Globus pallidus (tissue), 1 donor: Measurements from ENCODE around the gene TYW1.
"Not testable (repeated sequence)": the region's sequence is repeated elsewhere in the genome, so short reads cannot be mapped to it uniquely, and the experiment has no call there.

Source experiments
- DNase-seq: peaks from one replicate; pipeline ENCODE4 v3.0.0-alpha.2; 2015; ENCODE audit warnings: low spot score

The TYW1 gene

GRCh38 chr7:66996444-66997191 lies at the start of gene TYW1:
TSS of gene TYW1 (plus strand) at chr7:66996833. CDS start at chr7:66996979, 146 bp downstream.
- peak; percentile 99 for DNase-seq

GRCh38 chr7:66948480-66949109 lies 48.0 kb upstream of the TYW1 start:
- no peak for DNase-seq

- DNase-seq = no peak
These were observed 46.3 kb upstream of the TYW1 start for GRCh38 chr7:66950311-66950710.

- DNase-seq = peak; percentile 74
These were observed 45.9 kb upstream of the TYW1 start for GRCh38 chr7:66950763-66951162.

GRCh38 chr7:66952343-66953043 lies 44.1 kb upstream of the TYW1 start:
- DNase-seq = no peak

GRCh38 chr7:66953044-66953427 lies 43.6 kb upstream of the TYW1 start:
- DNase-seq = no peak

- DNase-seq = no peak
These were observed 38.9 kb upstream of the TYW1 start for GRCh38 chr7:66957595-66958290.

GRCh38 chr7:66958538-66959350 lies 37.9 kb upstream of the TYW1 start:
- DNase-seq = no peak

GRCh38 chr7:66960192-66960591 lies 36.4 kb upstream of the TYW1 start:
- no peak for DNase-seq

GRCh38 chr7:66961096-66961495 lies 35.5 kb upstream of the TYW1 start:
- DNase-seq = no peak

- DNase-seq = no peak
These were observed 32.2 kb upstream of the TYW1 start for GRCh38 chr7:66964411-66964810.

GRCh38 chr7:66967029-66967428 lies 29.6 kb upstream of the TYW1 start:
- no peak for DNase-seq

- not testable (repeated sequence) for DNase-seq
These were observed 27.6 kb upstream of the TYW1 start for GRCh38 chr7:66969001-66969400.

- DNase-seq = no peak
These were observed 26.3 kb upstream of the TYW1 start for GRCh38 chr7:66970310-66970709.

GRCh38 chr7:66974986-66975590 lies 21.5 kb upstream of the TYW1 start:
- DNase-seq = no peak

GRCh38 chr7:66978312-66978711 lies 18.3 kb upstream of the TYW1 start:
- DNase-seq = not testable (repeated sequence)

- DNase-seq = not testable (repeated sequence)
These were observed 17.6 kb upstream of the TYW1 start for GRCh38 chr7:66979013-66979412.

- DNase-seq = not testable (repeated sequence)
These were observed 16.3 kb upstream of the TYW1 start for GRCh38 chr7:66980336-66980735.

- DNase-seq = not testable (repeated sequence)
These were observed 7.1 kb upstream of the TYW1 start for GRCh38 chr7:66989552-66989951.

- DNase-seq = not testable (repeated sequence)
These were observed 2.6 kb upstream of the TYW1 start for GRCh38 chr7:66994051-66994450.

- DNase-seq = peak; percentile 56
These were observed 2.0 kb upstream of the TYW1 start for GRCh38 chr7:66994691-66995049.
